Naive B cell (primary cell): ENCODE data around the gene PTPRD. TPM values are rescaled to one million over a fixed set of nuclear protein-coding genes. Genes with fewer than 3 reads are reported as not detected.
A peak's percentile ranks its signal among the peaks of the same experiment; 100 is the strongest.

Experiments
- ATAC-seq, 2 donors: fragments of 150-1000 bp; cut with Tn5 transposase; 2 replicates each; pipeline ENCODE4 v1.10.0; 2021; ENCODE audit warnings: low read depth in 2 of 2, mild to moderate bottlenecking in 2 of 2, moderate library complexity in 2 of 2
- DNase-seq: peaks from one replicate; pipeline ENCODE4 v3.0.0; 2022
- H3K27ac Mint-ChIP-seq, 6 donors: one replicate each; pipeline ENCODE4 v1.8.0; 2020 to 2022; ENCODE audit warnings: mild to moderate bottlenecking in 6 of 6, mixed read lengths in 6 of 6, moderate library complexity in 5 of 6, inconsistent platforms in 2 of 6
- H3K27me3 Mint-ChIP-seq, 3 donors: one replicate each; pipeline ENCODE4 v1.8.0; 2021 to 2022; ENCODE audit warnings: mixed read lengths in 3 of 3, mild to moderate bottlenecking in 1 of 3
- H3K36me3 Mint-ChIP-seq, 2 donors: one replicate each; pipeline ENCODE4 v1.8.0; 2020 to 2022; ENCODE audit warnings: mixed read lengths in 2 of 2, inconsistent platforms in 1 of 2, mild to moderate bottlenecking in 1 of 2
- H3K4me1 Mint-ChIP-seq, 3 donors: one replicate each; pipeline ENCODE4 v1.8.0; 2020 to 2022; ENCODE audit warnings: mixed read lengths in 3 of 3, inconsistent platforms in 1 of 3, mild to moderate bottlenecking in 1 of 3, moderate library complexity in 1 of 3
- H3K4me3 Mint-ChIP-seq, 8 donors: one replicate each; pipeline ENCODE4 v1.8.0; 2020 to 2022; ENCODE audit warnings: mild to moderate bottlenecking in 8 of 8, mixed read lengths in 8 of 8, moderate library complexity in 8 of 8, inconsistent platforms in 2 of 8
- H3K9me3 Mint-ChIP-seq, 7 donors: one replicate each; pipeline ENCODE4 v1.8.0; 2020 to 2022; ENCODE audit warnings: mixed read lengths in 7 of 7, mild to moderate bottlenecking in 5 of 7, inconsistent platforms in 2 of 7, moderate library complexity in 1 of 7
- polyA plus RNA-seq, 6 donors: library from polyadenylated mRNA; unstranded; fragments of 300-500 nt; fragmentation: Illumina TruSeq; gene quantifications; one replicate each; pipeline ENCODE4 v1.2.3, GENCODE V29; 2021; ENCODE audit warnings: low read depth in 6 of 6

Gene PTPRD
- polyA plus RNA-seq, 6 donors from 2014 or later: not detected

DNA sequence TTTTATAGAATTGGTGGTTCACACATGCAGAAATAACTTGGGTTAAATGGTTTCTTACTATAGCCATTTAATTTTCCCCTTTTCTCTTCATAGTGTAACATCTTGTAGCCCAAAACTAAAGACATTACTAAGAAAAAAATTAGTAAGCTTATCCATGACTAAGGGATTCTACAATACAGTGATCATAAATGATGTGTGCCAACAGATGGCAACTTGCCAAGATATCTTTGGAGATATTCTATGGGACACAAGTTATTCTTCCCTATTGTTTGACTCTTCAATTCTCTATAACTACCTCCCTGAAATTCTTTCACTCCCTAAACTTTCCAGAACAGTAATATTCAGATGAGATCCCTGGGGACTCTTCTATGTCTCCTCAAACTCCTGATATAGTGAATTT, 580.6 kb downstream of the PTPRD start:
- H3K36me3 Mint-ChIP-seq: no peaks in the 10 kb centered on the region
- no peak overlapping the region for H3K27ac Mint-ChIP-seq
- H3K4me3 Mint-ChIP-seq: no peak overlapping the region
- no peaks in the 10 kb centered on the region for H3K4me1 Mint-ChIP-seq
- no peaks in the 10 kb centered on the region for H3K27me3 Mint-ChIP-seq
- H3K9me3 Mint-ChIP-seq: peaks cover 0 to 15% (median 5%) of the 10 kb centered on the region in 7 donors
- DNase-seq: no peak
- no peak for ATAC-seq

GRCh38 chr9:10026443-10026984, 586.3 kb downstream of the PTPRD start:
- Mint-ChIP-seq H3K36me3 (no peaks in the 10 kb centered on the region), H3K4me3 (no peak overlapping the region), H3K4me1 (no peaks in the 10 kb centered on the region), H3K27me3 (no peaks in the 10 kb centered on the region), H3K9me3 (peaks cover 0 to 15% (median 5%) of the 10 kb centered on the region in 7 donors), H3K27ac (no peak overlapping the region)
- DNase-seq: no peak
- ATAC-seq: no peak

DNA sequence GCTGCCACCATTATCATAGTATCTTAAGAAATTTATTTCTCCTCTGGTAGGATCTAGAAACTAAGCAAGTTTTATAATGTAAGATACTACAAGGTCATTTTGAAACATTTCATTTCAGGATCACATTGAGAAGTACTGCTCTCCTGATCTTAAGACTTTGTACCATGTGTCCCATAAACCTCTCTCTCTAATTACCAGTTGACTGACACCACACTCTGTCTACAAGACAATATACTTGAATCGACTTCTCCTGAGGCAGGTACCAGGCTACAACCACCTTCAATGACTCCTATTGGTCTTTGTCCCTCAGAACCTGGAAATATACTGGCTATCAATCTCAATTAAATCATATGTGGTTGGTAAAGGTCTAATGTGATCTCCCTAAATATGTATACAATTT, 597.0 kb downstream of the PTPRD start:
- DNase-seq: no peak
- no peaks in the 10 kb centered on the region for H3K27me3 Mint-ChIP-seq
- no peak overlapping the region for H3K27ac Mint-ChIP-seq
- no peak for ATAC-seq
- H3K4me3 Mint-ChIP-seq: no peak overlapping the region
- peaks cover 0 to 2% (median 0%) of the 10 kb centered on the region in 7 donors for H3K9me3 Mint-ChIP-seq
- H3K4me1 Mint-ChIP-seq: no peaks in the 10 kb centered on the region
- H3K36me3 Mint-ChIP-seq: no peaks in the 10 kb centered on the region

DNA sequence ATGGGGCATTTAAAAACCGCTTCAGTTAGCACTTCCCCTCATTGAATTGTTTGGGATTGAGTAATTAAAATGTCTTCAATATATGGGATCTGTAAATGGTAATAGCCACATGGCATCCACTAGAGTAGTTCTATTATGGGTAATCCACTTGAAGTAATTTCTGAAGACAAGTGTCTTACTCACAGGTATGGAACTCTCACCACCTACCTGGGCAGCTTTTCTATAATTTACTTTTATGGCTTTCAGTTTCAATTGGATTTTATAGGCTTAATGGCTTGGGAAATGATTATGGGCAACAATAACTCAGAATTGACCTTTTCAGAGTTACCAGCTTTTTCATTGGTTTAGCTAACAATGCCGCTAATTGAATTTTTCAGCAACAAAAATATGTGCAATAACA, 597.9 kb downstream of the PTPRD start:
- DNase-seq (no peak), ATAC-seq (no peak)
- Mint-ChIP-seq H3K27me3 (no peaks in the 10 kb centered on the region), H3K27ac (no peak overlapping the region), H3K9me3 (peaks cover 0 to 2% (median 0%) of the 10 kb centered on the region in 7 donors), H3K36me3 (no peaks in the 10 kb centered on the region), H3K4me1 (no peaks in the 10 kb centered on the region), H3K4me3 (no peak overlapping the region)

- DNase-seq: no peak
- no peaks in the 10 kb centered on the region for H3K27me3 Mint-ChIP-seq
- H3K4me3 Mint-ChIP-seq: no peak overlapping the region
- H3K4me1 Mint-ChIP-seq: no peaks in the 10 kb centered on the region
- no peaks in the 10 kb centered on the region for H3K9me3 Mint-ChIP-seq
- no peak overlapping the region for H3K27ac Mint-ChIP-seq
- no peak for ATAC-seq
- H3K36me3 Mint-ChIP-seq: no peaks in the 10 kb centered on the region
Observed at GRCh38 chr9:10009401-10009800, 603.4 kb downstream of the PTPRD start.

DNA sequence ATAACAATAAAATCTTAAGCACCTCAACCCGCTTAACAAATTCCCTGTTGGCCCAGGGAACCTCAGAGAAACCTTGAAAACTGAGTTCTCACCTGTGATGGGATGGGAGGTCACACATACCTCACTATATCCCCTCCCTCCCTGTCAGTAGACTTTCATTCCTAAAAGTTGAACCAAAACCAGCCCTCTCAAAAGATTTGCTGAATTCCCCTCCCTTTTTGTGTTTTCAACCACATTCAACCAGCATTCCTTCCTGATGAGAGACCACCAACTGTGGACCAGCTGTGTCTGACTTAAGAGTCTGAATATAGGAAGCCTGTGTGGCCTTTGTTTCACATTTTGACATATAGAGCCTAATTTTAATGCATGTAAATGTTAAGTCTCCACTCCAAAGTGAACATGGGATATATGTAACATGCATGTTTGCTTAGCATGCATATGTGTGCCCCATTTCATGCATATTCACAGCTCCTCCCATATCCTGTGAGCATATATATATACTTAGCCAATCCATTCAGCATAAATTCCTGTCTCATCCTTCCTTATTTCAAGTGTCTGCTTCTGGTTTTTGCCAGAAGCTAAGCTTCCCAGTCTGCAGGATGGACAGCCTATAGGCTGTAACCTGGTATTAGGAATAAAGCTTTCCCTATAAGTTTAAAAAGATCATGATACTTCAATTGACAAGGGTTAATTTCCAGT, 604.6 kb downstream of the PTPRD start:
- DNase-seq: no peak
- no peak overlapping the region for H3K4me3 Mint-ChIP-seq
- no peaks in the 10 kb centered on the region for H3K9me3 Mint-ChIP-seq
- H3K27ac Mint-ChIP-seq: no peak overlapping the region
- no peaks in the 10 kb centered on the region for H3K36me3 Mint-ChIP-seq
- ATAC-seq: no peak
- no peaks in the 10 kb centered on the region for H3K27me3 Mint-ChIP-seq
- no peaks in the 10 kb centered on the region for H3K4me1 Mint-ChIP-seq

DNA sequence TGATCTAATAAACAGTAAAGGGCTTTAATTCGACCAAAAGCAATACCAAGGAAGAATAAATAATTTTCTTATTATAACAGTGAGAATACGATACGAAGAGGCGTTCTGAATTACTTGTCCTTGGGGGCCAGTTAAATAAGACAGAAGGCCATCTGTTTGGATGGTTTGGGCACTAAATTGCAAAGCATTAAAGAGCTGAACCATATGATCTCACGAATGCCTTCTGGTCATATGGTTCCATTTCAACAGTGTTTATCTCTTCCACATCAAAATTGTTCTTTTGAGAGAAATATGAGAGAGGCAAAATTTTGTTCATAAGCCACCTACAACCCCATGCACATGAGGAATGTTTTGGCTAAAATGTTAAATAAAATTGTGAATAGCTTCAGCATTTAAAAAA, 605.4 kb downstream of the PTPRD start:
- Mint-ChIP-seq H3K9me3 (no peaks in the 10 kb centered on the region), H3K36me3 (no peaks in the 10 kb centered on the region), H3K4me1 (no peaks in the 10 kb centered on the region), H3K27me3 (no peaks in the 10 kb centered on the region), H3K27ac (no peak overlapping the region), H3K4me3 (no peak overlapping the region)
- no peak for DNase-seq
- no peak for ATAC-seq

DNA sequence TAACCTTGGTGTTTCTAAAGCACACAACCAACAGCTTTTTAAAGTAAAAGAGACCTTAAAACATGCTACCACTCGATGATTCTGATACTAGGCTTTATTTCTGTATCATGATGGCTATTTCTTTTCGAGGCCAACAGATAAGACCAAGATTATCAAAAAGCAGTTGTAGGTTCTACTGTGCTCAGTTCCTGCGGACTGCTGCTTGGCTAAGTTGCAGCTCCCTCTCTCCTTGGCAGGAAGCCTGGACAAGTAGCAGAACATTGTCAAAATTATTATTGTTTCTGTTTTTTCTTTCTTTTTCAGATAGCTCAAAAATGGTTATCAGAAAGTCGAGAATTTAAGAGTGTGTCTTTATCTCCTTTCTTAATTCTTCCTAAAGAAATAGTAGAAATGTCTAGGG, 607.6 kb downstream of the PTPRD start:
- no peaks in the 10 kb centered on the region for H3K36me3 Mint-ChIP-seq
- H3K27ac Mint-ChIP-seq: no peak overlapping the region
- H3K4me1 Mint-ChIP-seq: no peaks in the 10 kb centered on the region
- peaks cover 0 to 1% (median 0%) of the 10 kb centered on the region in 7 donors for H3K9me3 Mint-ChIP-seq
- no peak for DNase-seq
- no peak overlapping the region for H3K4me3 Mint-ChIP-seq
- no peaks in the 10 kb centered on the region for H3K27me3 Mint-ChIP-seq
- no peak for ATAC-seq

DNA sequence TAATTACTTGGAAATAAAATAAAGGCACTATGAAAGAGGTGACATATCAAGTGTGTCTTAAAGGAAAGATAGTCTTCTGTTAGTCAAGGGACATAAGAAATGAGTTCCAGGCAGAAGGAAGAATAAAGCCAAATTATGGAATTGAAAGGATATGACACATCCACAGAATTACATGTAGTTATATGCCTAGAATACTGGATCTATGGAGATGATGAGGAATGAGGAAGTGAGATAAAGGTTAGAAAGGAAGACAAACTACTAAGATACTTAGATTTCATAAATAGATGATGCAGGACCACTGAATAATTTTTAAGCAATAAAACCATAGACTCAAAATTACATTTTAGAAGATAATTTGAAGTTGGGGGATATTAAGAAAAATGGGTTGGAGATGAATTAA, 609.8 kb downstream of the PTPRD start:
- Mint-ChIP-seq H3K27ac (no peak overlapping the region), H3K36me3 (no peaks in the 10 kb centered on the region), H3K4me3 (no peak overlapping the region), H3K4me1 (peaks cover 0 to 12% (median 6%) of the 10 kb centered on the region in 3 donors), H3K9me3 (peaks cover 0 to 1% (median 0%) of the 10 kb centered on the region in 7 donors), H3K27me3 (no peaks in the 10 kb centered on the region)
- DNase-seq (no peak), ATAC-seq (no peak)

GRCh38 chr9:10000669-10001068, 612.1 kb downstream of the PTPRD start:
- no peaks in the 10 kb centered on the region for H3K36me3 Mint-ChIP-seq
- H3K27me3 Mint-ChIP-seq: no peaks in the 10 kb centered on the region
- no peak for ATAC-seq

GRCh38 chr9:9998491-9999287, 614.1 kb downstream of the PTPRD start:
- Mint-ChIP-seq H3K4me1 (peaks cover 0 to 12% (median 6%) of the 10 kb centered on the region in 3 donors), H3K9me3 (peaks cover 0 to 1% (median 0%) of the 10 kb centered on the region in 7 donors), H3K36me3 (no peaks in the 10 kb centered on the region), H3K4me3 (no peak overlapping the region), H3K27ac (no peak overlapping the region), H3K27me3 (peaks cover 0 to 3% (median 0%) of the 10 kb centered on the region in 3 donors)
- ATAC-seq (peak in 1 of 2 donors; percentile 41), DNase-seq (no peak)

More at GRCh38 chr9:10000669-10001068, 612.1 kb downstream of the PTPRD start:
- no peak overlapping the region for H3K4me3 Mint-ChIP-seq
- H3K9me3 Mint-ChIP-seq: peaks cover 0 to 1% (median 0%) of the 10 kb centered on the region in 7 donors
- H3K27ac Mint-ChIP-seq: no peak overlapping the region
- H3K4me1 Mint-ChIP-seq: peaks cover 0 to 12% (median 6%) of the 10 kb centered on the region in 3 donors
- no peak for DNase-seq

DNA sequence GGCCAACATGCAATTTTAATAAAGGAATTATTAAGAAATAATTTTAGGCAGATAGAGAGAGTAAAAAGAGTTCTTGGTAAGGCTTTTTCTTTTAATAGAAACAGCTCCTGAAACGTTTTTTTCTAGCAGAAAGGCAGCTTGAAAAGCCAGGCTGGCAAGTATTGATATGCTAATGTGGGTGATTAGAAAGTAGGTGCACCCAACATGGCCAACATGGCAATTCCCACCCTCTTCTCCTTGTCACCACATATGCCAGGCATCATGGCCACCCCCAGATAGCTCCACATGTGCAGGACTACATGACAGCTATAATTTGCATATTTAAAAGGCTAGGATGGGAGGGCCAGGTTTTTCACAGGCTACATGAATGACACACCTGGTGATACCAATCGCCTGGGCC, 615.2 kb downstream of the PTPRD start:
- no peak overlapping the region for H3K27ac Mint-ChIP-seq
- peaks cover 0 to 12% (median 6%) of the 10 kb centered on the region in 3 donors for H3K4me1 Mint-ChIP-seq
- H3K36me3 Mint-ChIP-seq: no peaks in the 10 kb centered on the region
- H3K9me3 Mint-ChIP-seq: peaks cover 0 to 1% (median 0%) of the 10 kb centered on the region in 7 donors
- peaks cover 0 to 3% (median 0%) of the 10 kb centered on the region in 3 donors for H3K27me3 Mint-ChIP-seq
- ATAC-seq (no peak), DNase-seq (no peak)
- H3K4me3 Mint-ChIP-seq: no peak overlapping the region

DNA sequence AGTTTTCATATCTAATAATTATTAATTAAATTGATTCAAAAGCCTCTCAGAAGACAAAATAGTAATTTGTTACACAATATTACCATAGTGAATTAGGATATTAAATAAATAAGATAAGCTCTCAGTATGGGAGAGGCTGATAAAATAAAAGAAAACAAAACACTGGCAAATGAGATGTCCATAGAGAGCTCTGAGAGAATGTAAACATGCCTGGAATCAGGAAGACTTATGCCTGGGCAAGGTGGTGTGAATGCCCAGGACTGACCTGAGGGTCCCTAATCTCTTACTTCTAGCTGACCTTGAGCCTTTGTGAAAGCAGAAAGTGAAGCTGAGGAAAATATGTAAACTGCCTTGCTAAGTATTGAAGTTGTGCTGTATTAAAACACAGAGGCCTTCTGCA, 616.5 kb downstream of the PTPRD start:
- Mint-ChIP-seq H3K9me3 (peaks cover 0 to 1% (median 0%) of the 10 kb centered on the region in 7 donors), H3K27me3 (peaks cover 0 to 3% (median 0%) of the 10 kb centered on the region in 3 donors), H3K36me3 (no peaks in the 10 kb centered on the region), H3K27ac (no peak overlapping the region), H3K4me3 (no peak overlapping the region), H3K4me1 (peaks cover 0 to 12% (median 6%) of the 10 kb centered on the region in 3 donors)
- DNase-seq (no peak), ATAC-seq (no peak)

DNA sequence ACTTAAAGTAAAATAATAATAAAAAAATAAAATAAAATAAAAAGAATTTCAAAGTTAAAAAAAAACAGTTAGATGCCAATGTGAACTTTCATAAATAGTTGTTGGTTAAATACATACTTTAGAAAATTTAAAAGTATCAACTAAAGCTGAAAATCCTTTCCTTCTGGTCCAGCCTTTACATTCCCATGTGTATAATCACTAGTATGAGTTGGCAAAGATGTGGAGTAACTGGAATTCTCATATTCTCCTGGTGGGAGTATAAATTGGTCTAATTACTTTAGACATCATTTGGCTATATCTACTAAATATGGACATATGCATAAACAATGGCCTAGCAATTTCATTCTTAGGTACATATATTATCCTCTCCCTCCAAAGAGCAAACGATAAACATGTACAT, 619.9 kb downstream of the PTPRD start:
- ATAC-seq: no peak
- peaks cover 0 to 3% (median 0%) of the 10 kb centered on the region in 3 donors for H3K27me3 Mint-ChIP-seq
- H3K9me3 Mint-ChIP-seq: peaks cover 0 to 8% (median 0%) of the 10 kb centered on the region in 7 donors
- H3K27ac Mint-ChIP-seq: no peak overlapping the region
- no peaks in the 10 kb centered on the region for H3K4me1 Mint-ChIP-seq
- no peaks in the 10 kb centered on the region for H3K36me3 Mint-ChIP-seq
- no peak overlapping the region for H3K4me3 Mint-ChIP-seq
- DNase-seq: no peak
